ENCODE results near the gene TRIM5. TPM values are rescaled to one million over a fixed set of nuclear protein-coding genes. Genes with fewer than 3 reads are reported as not detected.

The TRIM5 gene
- total RNA-seq, 6 experiments from 2014 or later: 15.3 to 19.2 (median 18.2) TPM

- peak; percentile 27 to 38 (median 30) for ATAC-seq
- WGBS (ENCODE audit: insufficient coverage, low coverage, low lambda C conversion rate, missing lambda C conversion rate): 24% methylated on average over 4 of the region's 5 CpGs
- H3K4me1 ChIP-seq: no peaks in the 10 kb centered on the region
- no peak for DNase-seq
- no peaks in the 10 kb centered on the region for H3K9me3 ChIP-seq
- no peaks in the 10 kb centered on the region for H3K27me3 ChIP-seq
- TF ChIP-seq CTCF (IDR thresholded peaks at IDR 0.05) (no peak), POLR2A (IDR thresholded peaks at IDR 0.05) (no peak)
- peak overlapping the region; percentile 75 to 79 (median 78) for H3K27ac ChIP-seq
- peak overlapping the region; percentile 22 to 46 (median 38) for H3K4me3 ChIP-seq
- no peaks in the 10 kb centered on the region for H3K36me3 ChIP-seq
- intact Hi-C loops (cut with DNase I): no loop called here
Measured at GRCh38 chr11:5690736-5691135, 5.9 kb upstream of the TRIM5 start.

GRCh38 chr11:5690216-5690615, 5.3 kb upstream of the TRIM5 start:
- peak overlapping the region; percentile 22 to 46 (median 38) for H3K4me3 ChIP-seq
- no peaks in the 10 kb centered on the region for H3K27me3 ChIP-seq
- peak; percentile 56 to 63 (median 60) for ATAC-seq
- 10% methylated on average over 5 of the region's 5 CpGs for WGBS (ENCODE audit: insufficient coverage, low coverage, low lambda C conversion rate, missing lambda C conversion rate)
- TF ChIP-seq CTCF (IDR thresholded peaks at IDR 0.05) (no peak), POLR2A (IDR thresholded peaks at IDR 0.05) (peak; percentile 16)
- peak overlapping the region; percentile 75 to 79 (median 78) for H3K27ac ChIP-seq
- no peaks in the 10 kb centered on the region for H3K36me3 ChIP-seq
- DNase-seq: no peak
- peaks cover 0 to 4% (median 0%) of the 10 kb centered on the region in 4 donors for H3K4me1 ChIP-seq
- no peaks in the 10 kb centered on the region for H3K9me3 ChIP-seq
- intact Hi-C loops (cut with DNase I): no loop called here

- peak; percentile 55 to 69 (median 65) for ATAC-seq
- H3K9me3 ChIP-seq: no peaks in the 10 kb centered on the region
- DNase-seq: no peak
- peak within 1 kb of the TSS; percentile 75 to 79 (median 78) for H3K27ac ChIP-seq
- H3K4me3 ChIP-seq: peak within 1 kb of the TSS; percentile 22 to 46 (median 38)
- peaks cover 0 to 5% (median 0%) of the 10 kb centered on the region in 4 donors for H3K4me1 ChIP-seq
- H3K27me3 ChIP-seq: no peaks in the 10 kb centered on the region
- WGBS (ENCODE audit: insufficient coverage, low coverage, low lambda C conversion rate, missing lambda C conversion rate): 3% methylated on average over 2 of the region's 2 CpGs
- TF ChIP-seq CTCF (IDR thresholded peaks at IDR 0.05) (no peak), POLR2A (IDR thresholded peaks at IDR 0.05) (no peak)
- H3K36me3 ChIP-seq: no peaks in the 10 kb centered on the region
- intact Hi-C loops (cut with DNase I): no loop called here
Measured at GRCh38 chr11:5689551-5689983, 4.7 kb upstream of the TRIM5 start, which contains the start of gene TRIM22. Gene TRIM22, plus strand, starts transcription at chr11:5689790. Its CDS starts 6,443 bp downstream, at chr11:5696233.

- no peak for DNase-seq
- peaks cover 0 to 5% (median 0%) of the 10 kb centered on the region in 4 donors for H3K4me1 ChIP-seq
- ATAC-seq: no peak
- H3K27ac ChIP-seq: peak overlapping the region in 1 of 3 donors; percentile 79
- intact Hi-C loops (cut with DNase I): no loop called here
- no peak overlapping the region for H3K4me3 ChIP-seq
- WGBS (ENCODE audit: insufficient coverage, low coverage, low lambda C conversion rate, missing lambda C conversion rate): 100% methylated on average over 1 of the region's 1 CpG
- TF ChIP-seq CTCF (IDR thresholded peaks at IDR 0.05): no peak
- H3K27me3 ChIP-seq: no peaks in the 10 kb centered on the region
- no peaks in the 10 kb centered on the region for H3K36me3 ChIP-seq
- no peaks in the 10 kb centered on the region for H3K9me3 ChIP-seq
Measured at GRCh38 chr11:5688482-5688881, 3.6 kb upstream of the TRIM5 start.
